Panc1 (cell line): Measurements from ENCODE around the gene TMEM45B.
A peak's percentile ranks its signal among the peaks of the same experiment; 100 is the strongest.

Source experiments
- POLR2AphosphoS5 ChIP-seq: IDR thresholded peaks from 2 replicates; pipeline ENCODE4 v1.6.1; 2012; ENCODE audit warnings: mild to moderate bottlenecking, low read depth, low read length, moderate library complexity
- SIN3A ChIP-seq: IDR thresholded peaks from 2 replicates; pipeline ENCODE4 v1.6.1; 2012; ENCODE audit warnings: low read depth, mild to moderate bottlenecking, low read length, moderate library complexity, borderline replicate concordance; ENCODE audit not compliant: insufficient read depth
- TF ChIP-seq, protein P1 (sequence below): fragments of 450-650 bp; IDR thresholded peaks from 2 replicates; pipeline ENCODE4 v1.5.1; 2017; ENCODE audit warnings: mild to moderate bottlenecking
- TF ChIP-seq, protein P2 (sequence below), 2 experiments: IDR thresholded peaks; 2 replicates each; pipeline ENCODE4 v1.6.1; 2011 to 2012; ENCODE audit warnings: low read depth in 2 of 2, control low read depth in 1 of 2, low read length in 1 of 2, mild to moderate bottlenecking in 1 of 2, moderate library complexity in 1 of 2; ENCODE audit not compliant: insufficient read depth in 1 of 2

DNA sequence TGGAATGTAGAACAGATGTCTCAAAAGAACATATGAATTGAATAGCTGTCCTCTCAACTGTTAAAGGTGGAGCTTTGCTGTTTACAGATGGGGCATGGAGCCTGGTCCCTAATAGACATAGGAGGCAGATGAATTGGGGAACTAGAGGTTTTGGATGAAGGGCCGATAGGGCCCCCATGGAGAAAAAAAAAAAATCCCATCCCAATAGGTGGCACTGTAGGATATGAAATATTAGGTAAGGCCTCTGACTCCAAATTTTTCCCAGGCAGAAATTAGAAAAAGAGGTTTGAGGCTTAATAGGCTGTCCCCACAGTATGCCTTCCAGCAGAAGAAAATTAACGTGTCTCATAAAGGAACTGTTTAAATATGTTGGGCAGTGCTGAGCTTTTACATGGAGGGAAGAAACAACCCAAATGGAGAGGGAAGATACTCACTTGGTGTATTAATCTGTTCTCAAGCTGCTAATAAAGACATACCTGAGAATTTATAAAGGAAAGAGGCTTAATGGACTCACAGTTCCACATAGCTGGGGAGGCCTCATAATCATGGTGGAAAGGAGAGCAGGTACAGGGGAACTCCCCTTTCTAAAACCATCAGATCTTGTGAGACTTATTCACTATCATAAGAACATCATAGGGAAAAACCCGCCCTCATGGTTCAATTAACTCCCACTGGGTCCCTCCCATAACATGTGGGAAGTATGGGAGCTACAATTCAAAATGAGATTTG lies 30.1 kb upstream of the TMEM45B start:
- TF ChIP-seq, protein P1, sequence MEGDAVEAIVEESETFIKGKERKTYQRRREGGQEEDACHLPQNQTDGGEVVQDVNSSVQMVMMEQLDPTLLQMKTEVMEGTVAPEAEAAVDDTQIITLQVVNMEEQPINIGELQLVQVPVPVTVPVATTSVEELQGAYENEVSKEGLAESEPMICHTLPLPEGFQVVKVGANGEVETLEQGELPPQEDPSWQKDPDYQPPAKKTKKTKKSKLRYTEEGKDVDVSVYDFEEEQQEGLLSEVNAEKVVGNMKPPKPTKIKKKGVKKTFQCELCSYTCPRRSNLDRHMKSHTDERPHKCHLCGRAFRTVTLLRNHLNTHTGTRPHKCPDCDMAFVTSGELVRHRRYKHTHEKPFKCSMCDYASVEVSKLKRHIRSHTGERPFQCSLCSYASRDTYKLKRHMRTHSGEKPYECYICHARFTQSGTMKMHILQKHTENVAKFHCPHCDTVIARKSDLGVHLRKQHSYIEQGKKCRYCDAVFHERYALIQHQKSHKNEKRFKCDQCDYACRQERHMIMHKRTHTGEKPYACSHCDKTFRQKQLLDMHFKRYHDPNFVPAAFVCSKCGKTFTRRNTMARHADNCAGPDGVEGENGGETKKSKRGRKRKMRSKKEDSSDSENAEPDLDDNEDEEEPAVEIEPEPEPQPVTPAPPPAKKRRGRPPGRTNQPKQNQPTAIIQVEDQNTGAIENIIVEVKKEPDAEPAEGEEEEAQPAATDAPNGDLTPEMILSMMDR: peak; percentile 74
- TF ChIP-seq POLR2AphosphoS5 (no peak), SIN3A (no peak)
- TF ChIP-seq, protein P2, sequence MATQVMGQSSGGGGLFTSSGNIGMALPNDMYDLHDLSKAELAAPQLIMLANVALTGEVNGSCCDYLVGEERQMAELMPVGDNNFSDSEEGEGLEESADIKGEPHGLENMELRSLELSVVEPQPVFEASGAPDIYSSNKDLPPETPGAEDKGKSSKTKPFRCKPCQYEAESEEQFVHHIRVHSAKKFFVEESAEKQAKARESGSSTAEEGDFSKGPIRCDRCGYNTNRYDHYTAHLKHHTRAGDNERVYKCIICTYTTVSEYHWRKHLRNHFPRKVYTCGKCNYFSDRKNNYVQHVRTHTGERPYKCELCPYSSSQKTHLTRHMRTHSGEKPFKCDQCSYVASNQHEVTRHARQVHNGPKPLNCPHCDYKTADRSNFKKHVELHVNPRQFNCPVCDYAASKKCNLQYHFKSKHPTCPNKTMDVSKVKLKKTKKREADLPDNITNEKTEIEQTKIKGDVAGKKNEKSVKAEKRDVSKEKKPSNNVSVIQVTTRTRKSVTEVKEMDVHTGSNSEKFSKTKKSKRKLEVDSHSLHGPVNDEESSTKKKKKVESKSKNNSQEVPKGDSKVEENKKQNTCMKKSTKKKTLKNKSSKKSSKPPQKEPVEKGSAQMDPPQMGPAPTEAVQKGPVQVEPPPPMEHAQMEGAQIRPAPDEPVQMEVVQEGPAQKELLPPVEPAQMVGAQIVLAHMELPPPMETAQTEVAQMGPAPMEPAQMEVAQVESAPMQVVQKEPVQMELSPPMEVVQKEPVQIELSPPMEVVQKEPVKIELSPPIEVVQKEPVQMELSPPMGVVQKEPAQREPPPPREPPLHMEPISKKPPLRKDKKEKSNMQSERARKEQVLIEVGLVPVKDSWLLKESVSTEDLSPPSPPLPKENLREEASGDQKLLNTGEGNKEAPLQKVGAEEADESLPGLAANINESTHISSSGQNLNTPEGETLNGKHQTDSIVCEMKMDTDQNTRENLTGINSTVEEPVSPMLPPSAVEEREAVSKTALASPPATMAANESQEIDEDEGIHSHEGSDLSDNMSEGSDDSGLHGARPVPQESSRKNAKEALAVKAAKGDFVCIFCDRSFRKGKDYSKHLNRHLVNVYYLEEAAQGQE (IDR thresholded peaks at IDR 0.05; ENCODE audit: insufficient read depth in 1 of 2, low read depth in 2 of 2, low read length in 1 of 2): no peak
